GM18526 (cell line): ENCODE data around the gene TRPV4.

Experiments used
- POLR2A ChIP-seq: IDR thresholded peaks from 3 replicates; pipeline ENCODE4 v1.6.1; 2011; ENCODE audit not compliant: insufficient read length; ENCODE audit errors: extremely low read depth

The TRPV4 gene

GRCh38 chr12:109760031-109760929 lies 72.9 kb downstream of the TRPV4 start:
- TF ChIP-seq POLR2A: no peak

- no peak for TF ChIP-seq POLR2A
Measured at GRCh38 chr12:109759595-109759994, 73.6 kb downstream of the TRPV4 start.

- TF ChIP-seq POLR2A: no peak
Measured at GRCh38 chr12:109758426-109759420, 74.5 kb downstream of the TRPV4 start.

GRCh38 chr12:109757671-109758265 lies 75.4 kb downstream of the TRPV4 start:
- TF ChIP-seq POLR2A: no peak

GRCh38 chr12:109756457-109756856 lies 76.7 kb downstream of the TRPV4 start:
- no peak for TF ChIP-seq POLR2A

GRCh38 chr12:109753959-109754358 lies 79.2 kb downstream of the TRPV4 start:
- TF ChIP-seq POLR2A: no peak

- no peak for TF ChIP-seq POLR2A
Measured at GRCh38 chr12:109753054-109753401, 80.2 kb downstream of the TRPV4 start.

- no peak for TF ChIP-seq POLR2A
Measured at GRCh38 chr12:109752117-109753053, 80.8 kb downstream of the TRPV4 start.

GRCh38 chr12:109744986-109745942 lies 87.9 kb downstream of the TRPV4 start:
- no peak for TF ChIP-seq POLR2A

- TF ChIP-seq POLR2A: no peak
Measured at GRCh38 chr12:109744026-109744425, 89.2 kb downstream of the TRPV4 start.

GRCh38 chr12:109743076-109743910 lies 89.9 kb downstream of the TRPV4 start:
- no peak for TF ChIP-seq POLR2A

- no peak for TF ChIP-seq POLR2A
Measured at GRCh38 chr12:109741970-109742703, 91.1 kb downstream of the TRPV4 start.
